HepG2 (cell line): ENCODE measurements around the gene OR2A5. TPM values are rescaled to one million over a fixed set of nuclear protein-coding genes. Genes with fewer than 3 reads are reported as not detected.

Source experiments
- ATAC-seq: fragments of 200-7000 bp; cut with Tn5 transposase; 3 replicates; pipeline ENCODE4 v1.9.1; 2020; ENCODE audit warnings: mild to moderate bottlenecking, moderate library complexity
- BruUV-seq: library from RNA; stranded (reverse); fragments of 400-500 nt; replicated peaks from 2 replicates; lab custom pipeline; 2021; lab: Mats Ljungman, UMichigan
- CTCF ChIA-PET: fragments of 300-600 bp; formaldehyde crosslinking; extraction: SDS; loops from one replicate; lab custom pipeline; 2021; ENCODE audit warnings: low total read pairs, inconsistent platforms, low intra/inter-chr PET ratio; lab: Yijun Ruan, JAX
- POLR2A ChIA-PET: fragments of 350-600 bp; sonication (Branson Sonifier 250); formaldehyde crosslinking; loops from one replicate; lab custom pipeline; 2020; ENCODE audit warnings: antibody characterized with exemption, inconsistent platforms; lab: Yijun Ruan, JAX
- DNase-seq: peaks from one replicate; pipeline ENCODE4 v3.0.0-alpha.2; 2015; ENCODE audit warnings: low spot score
- FAIRE-seq: peaks from 3 replicates; lab custom pipeline; 2011; peaks lifted over from hg19 to GRCh38; lab: Jason Lieb, UNC
- H2AFZ ChIP-seq: one replicate; pipeline ENCODE4 v1.6.1; 2011; ENCODE audit warnings: low read length, inconsistent platforms
- H3K27ac ChIP-seq: fragments of 300-600 bp; 3 replicates; pipeline ENCODE4 v1.8.0; 2011; ENCODE audit warnings: mixed run types, mild to moderate bottlenecking, mixed read lengths, low read length, inconsistent platforms; ENCODE audit not compliant: insufficient read depth; ENCODE audit errors: extremely low read length
- H3K27me3 ChIP-seq, 2 experiments: fragments of 200-600 bp in 1 of 2; 2 replicates in 1 of 2; 3 replicates in 1 of 2; pipeline versions ENCODE4 v1.6.0 to v1.8.0; 2011; ENCODE audit warnings: low read length in 2 of 2, mild to moderate bottlenecking in 2 of 2, moderate library complexity in 2 of 2, inconsistent platforms in 1 of 2; ENCODE audit not compliant: insufficient read depth in 2 of 2, control insufficient read depth in 1 of 2
- H3K36me3 ChIP-seq, 2 experiments: fragments of 200-600 bp in 1 of 2; replicated peaks in 1 of 2; 2 replicates in 1 of 2; 3 replicates in 1 of 2; pipeline versions ENCODE4 v1.5.1 to v1.8.0; 2011; ENCODE audit warnings: low read length in 2 of 2, inconsistent platforms in 1 of 2; ENCODE audit not compliant: insufficient read depth in 2 of 2, control insufficient read depth in 1 of 2
- H3K4me1 ChIP-seq: 2 replicates; pipeline ENCODE4 v1.5.1; 2012; ENCODE audit warnings: low read length, inconsistent platforms; ENCODE audit not compliant: insufficient read depth
- H3K4me2 ChIP-seq: 2 replicates; pipeline ENCODE4 v1.6.0; 2011; ENCODE audit warnings: low read depth, low read length, inconsistent platforms
- H3K4me3 ChIP-seq, 3 experiments: fragments of 200-600 bp in 1 of 3; sonication (generic), shearing (Covaris generic) in 1 of 3; replicated peaks in 1 of 3; 2 replicates each; pipeline ENCODE4 v1.5.1; 2011 to 2016; ENCODE audit warnings: low read length in 3 of 3, inconsistent platforms in 2 of 3, low read depth in 2 of 3, mild to moderate bottlenecking in 2 of 3, control low read depth in 1 of 3, mixed read lengths in 1 of 3; ENCODE audit not compliant: insufficient read depth in 1 of 3
- H3K79me2 ChIP-seq: one replicate; pipeline ENCODE4 v1.6.1; 2011; ENCODE audit warnings: low read length, inconsistent platforms; ENCODE audit not compliant: insufficient read depth
- H3K9ac ChIP-seq: 2 replicates; pipeline ENCODE4 v1.6.0; 2011; ENCODE audit warnings: mild to moderate bottlenecking, low read depth, low read length, inconsistent platforms; ENCODE audit not compliant: insufficient read depth
- H3K9me3 ChIP-seq: 2 replicates; pipeline ENCODE4 v1.5.1; 2012; ENCODE audit warnings: mild to moderate bottlenecking, low read length
- H4K20me1 ChIP-seq: 2 replicates; pipeline ENCODE4 v1.6.0; 2011; ENCODE audit warnings: inconsistent platforms, mild to moderate bottlenecking, low read length, moderate library complexity; ENCODE audit not compliant: insufficient read depth
- CREB1 ChIP-seq, 2 experiments: fragments of 450-650 bp in 1 of 2; IDR thresholded peaks; 2 replicates each; pipeline ENCODE4 v1.6.1; 2016 to 2017; ENCODE audit warnings: control low read depth in 1 of 2, mild to moderate bottlenecking in 1 of 2, missing compliant biosample characterization in 1 of 2, missing genetic modification characterization in 1 of 2
- ETV5 ChIP-seq: IDR thresholded peaks from 2 replicates; pipeline ENCODE4 v1.6.1; 2018; ENCODE audit warnings: missing biosample characterization, missing genetic modification reagents, inconsistent platforms, borderline replicate concordance
- GZF1 ChIP-seq: sonication (generic); formaldehyde crosslinking; IDR thresholded peaks from 2 replicates; pipeline ENCODE4 v1.5.1; 2020; ENCODE audit warnings: mild to moderate bottlenecking, missing genetic modification reagents
- IKZF4 ChIP-seq: sonication (generic); formaldehyde crosslinking; IDR thresholded peaks from 2 replicates; pipeline ENCODE4 v1.5.1; 2020; ENCODE audit warnings: borderline replicate concordance, mild to moderate bottlenecking, low read depth, missing genetic modification reagents; ENCODE audit errors: not compliant biosample characterization
- KDM5B ChIP-seq: sonication (generic); formaldehyde crosslinking; IDR thresholded peaks from 2 replicates; pipeline ENCODE4 v1.4.0; 2020; ENCODE audit warnings: missing genetic modification reagents, mild to moderate bottlenecking, borderline replicate concordance
- MAFK ChIP-seq, 2 experiments: IDR thresholded peaks in 1 of 2; conservative IDR thresholded peaks in 1 of 2; 2 replicates each; pipeline ENCODE4 v1.6.1; 2011; ENCODE audit warnings: improper control_type of control experiment in 2 of 2, low read length in 2 of 2
- SETDB1 ChIP-seq: sonication (generic); formaldehyde crosslinking; IDR thresholded peaks from 2 replicates; pipeline ENCODE4 v1.5.1; 2020; ENCODE audit warnings: missing genetic modification reagents, mild to moderate bottlenecking, borderline replicate concordance
- SNAPC2 ChIP-seq: sonication (generic); formaldehyde crosslinking; IDR thresholded peaks from 2 replicates; pipeline ENCODE4 v1.8.1; 2022; ENCODE audit warnings: mild to moderate bottlenecking, missing genetic modification reagents
- SP4 ChIP-seq: sonication (generic); formaldehyde crosslinking; IDR thresholded peaks from 2 replicates; pipeline ENCODE4 v1.8.1; 2023; ENCODE audit warnings: mild to moderate bottlenecking, missing genetic modification reagents
- TAF15 ChIP-seq: fragments of 200-400 bp; formaldehyde crosslinking; IDR thresholded peaks from one replicate; pipeline ENCODE4 v1.6.1; 2018; ENCODE audit warnings: mild to moderate bottlenecking, low read depth, low read length; ENCODE audit not compliant: poor library complexity, severe bottlenecking
- TBP ChIP-seq: sonication (generic); formaldehyde crosslinking; IDR thresholded peaks from 2 replicates; pipeline ENCODE4 v1.5.0; 2020; ENCODE audit warnings: missing genetic modification reagents
- YEATS4 ChIP-seq: sonication (generic); formaldehyde crosslinking; IDR thresholded peaks from 2 replicates; pipeline ENCODE4 v1.4.0; 2020; ENCODE audit warnings: missing genetic modification reagents, borderline replicate concordance
- ZFP36L1 ChIP-seq: sonication (generic); formaldehyde crosslinking; IDR thresholded peaks from 2 replicates; pipeline ENCODE4 v1.8.0; 2022; ENCODE audit warnings: mild to moderate bottlenecking, missing genetic modification reagents, moderate library complexity
- ZFP82 ChIP-seq: sonication (generic); formaldehyde crosslinking; IDR thresholded peaks from 2 replicates; pipeline ENCODE4 v1.5.1; 2020; ENCODE audit warnings: mild to moderate bottlenecking, missing genetic modification reagents, borderline replicate concordance
- ZNF205 ChIP-seq: IDR thresholded peaks from 2 replicates; pipeline ENCODE4 v1.6.1; 2018; ENCODE audit warnings: missing biosample characterization, missing genetic modification reagents
- ZNF253 ChIP-seq: sonication (generic); formaldehyde crosslinking; IDR thresholded peaks from 2 replicates; pipeline ENCODE4 v1.8.0; 2022; ENCODE audit warnings: mild to moderate bottlenecking, missing genetic modification reagents, borderline replicate concordance
- ZNF292 ChIP-seq: sonication (generic); formaldehyde crosslinking; IDR thresholded peaks from 2 replicates; pipeline ENCODE4 v1.8.1; 2022; ENCODE audit warnings: mild to moderate bottlenecking, low read depth, missing genetic modification reagents, borderline replicate concordance
- ZNF33A ChIP-seq: sonication (generic); formaldehyde crosslinking; IDR thresholded peaks from 2 replicates; pipeline ENCODE4 v1.5.1; 2020; ENCODE audit warnings: missing genetic modification reagents, mild to moderate bottlenecking, moderate library complexity, borderline replicate concordance
- ZNF441 ChIP-seq: sonication (generic); formaldehyde crosslinking; IDR thresholded peaks from 2 replicates; pipeline ENCODE4 v1.7.0; 2021; ENCODE audit warnings: missing genetic modification reagents, borderline replicate concordance
- ZNF563 ChIP-seq: sonication (generic); formaldehyde crosslinking; IDR thresholded peaks from 2 replicates; pipeline ENCODE4 v1.8.0; 2022; ENCODE audit warnings: mild to moderate bottlenecking, moderate library complexity, missing genetic modification reagents
- WGBS: methylation state at CpG from one replicate; pipeline ENCODE4 v1.1.6; 2017; ENCODE audit warnings: low lambda C conversion rate; 5-methylcytosine and 5-hydroxymethylcytosine counted together
- in situ Hi-C: cut with HindIII; loops from 2 replicates; pipeline ENCODE4 v1.10.0; 2017; ENCODE audit warnings: low pct_unique_long_range_greater_than_20kb; ENCODE audit not compliant: extremely low pct_ligation_motif_present
- intact Hi-C: fragments of 100-400 bp; cut with micrococcal nuclease; formaldehyde crosslinking; loops from one replicate; pipeline ENCODE4 v1.10.0; 2022; ENCODE audit not compliant: unreplicated experiment
- polyA plus RNA-seq, 8 experiments: library from polyadenylated mRNA; depleted of rRNA in 3 of 8; stranded (reverse) in 7 of 8; unstranded in 1 of 8; fragments of >200 nt; fragmentation: Illumina TruSeq in 4 of 8; extraction: Trizol in 4 of 8; gene quantifications; 2 replicates each; pipeline versions ENCODE4 v1.2.1 to v1.2.3, GENCODE V29; 2011 to 2016; ENCODE audit warnings: low read depth in 4 of 8, missing spikeins in 1 of 8, mixed read lengths in 1 of 8; ENCODE audit not compliant: insufficient read depth in 1 of 8
- total RNA-seq, 5 experiments: library from RNA; depleted of rRNA; stranded (reverse); fragments of >200 nt; fragmentation: Illumina TruSeq; extraction: Trizol; gene quantifications; 2 replicates each; pipeline ENCODE4 v1.2.3, GENCODE V29; 2016; ENCODE audit warnings: low read depth in 1 of 5
- TF ChIP-seq, protein P1 (sequence below): sonication (generic); formaldehyde crosslinking; IDR thresholded peaks from 2 replicates; pipeline ENCODE4 v1.5.1; 2020; ENCODE audit warnings: mild to moderate bottlenecking, moderate library complexity, missing genetic modification reagents
- TF ChIP-seq, protein P2 (sequence below): sonication (generic); formaldehyde crosslinking; IDR thresholded peaks from 2 replicates; pipeline ENCODE4 v1.4.0; 2020; ENCODE audit warnings: mild to moderate bottlenecking, missing genetic modification reagents

OR2A5 gene
- total and polyA plus RNA-seq, 2 of the 13 experiments (the other 11 are each of a cell fraction or from before 2014, with no cell fraction given): not detected

DNA sequence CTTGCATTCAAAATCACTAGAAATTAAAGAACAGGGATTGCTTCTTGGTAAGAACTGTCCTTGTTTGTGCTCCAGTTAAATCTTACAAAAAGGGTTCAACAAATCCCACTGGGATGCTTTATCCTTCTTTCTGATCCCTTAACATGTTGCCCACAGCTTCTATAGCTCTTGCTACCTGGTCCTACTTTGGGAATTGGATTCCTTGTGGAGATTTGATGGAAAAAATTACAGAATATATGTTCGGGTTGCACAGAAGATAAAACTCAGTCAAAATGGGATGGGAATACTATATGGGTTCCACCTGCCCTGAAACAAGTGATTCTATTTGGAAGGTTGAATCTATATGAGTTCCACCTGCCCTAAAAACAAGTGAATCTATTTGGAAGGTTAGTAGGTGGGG, 20.8 kb downstream of the OR2A5 start, which contains the start of gene OR2A25 (continued):
- no peak for TF ChIP-seq CREB1 (IDR thresholded peaks at IDR 0.05)
- no peak for TF ChIP-seq CREB1 (CRISPR knock-in tag; IDR thresholded peaks at IDR 0.05)
- TF ChIP-seq ZNF205: no peak
- no peak for TF ChIP-seq SP4 (CRISPR knock-in tag)
- TF ChIP-seq ZNF563: no peak
- TF ChIP-seq GZF1 (CRISPR knock-in tag): no peak
- TF ChIP-seq TBP: no peak
- no peak for TF ChIP-seq KDM5B (CRISPR knock-in tag)
- no peak for TF ChIP-seq ZNF253
- TF ChIP-seq IKZF4 (CRISPR knock-in tag): no peak

DNA sequence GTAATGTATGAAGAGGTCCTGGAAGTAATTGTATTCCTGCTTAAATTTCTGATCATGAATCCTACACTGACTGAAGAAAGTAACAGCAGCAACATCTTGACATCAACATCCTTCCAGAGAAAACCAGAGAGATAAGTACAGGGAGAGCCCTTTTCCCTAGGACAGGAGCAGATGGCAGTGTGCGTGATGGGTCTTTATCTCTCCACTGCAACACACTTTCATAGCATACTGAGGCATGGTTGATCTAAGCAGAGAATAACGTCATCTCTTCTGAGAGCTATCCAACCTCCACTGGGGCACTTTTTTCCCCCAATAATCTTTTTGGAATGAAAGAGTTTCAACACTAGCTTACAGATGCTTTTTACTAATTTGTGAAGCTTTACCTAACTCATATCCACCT, 21.2 kb downstream of the OR2A5 start:
- Histone ChIP-seq H2AFZ (no peak overlapping the region), H4K20me1 (no peaks in the 10 kb centered on the region), H3K27me3 (no peaks in the 10 kb centered on the region), H3K9me3 (no peaks in the 10 kb centered on the region), H3K4me2 (no peak overlapping the region), H3K36me3 (no peaks in the 10 kb centered on the region)
- DNase-seq: no peak
- WGBS: 8% methylated on average over 2 of the region's 2 CpGs
- TF ChIP-seq ZNF441 (CRISPR knock-in tag) (no peak), ZFP36L1 (CRISPR knock-in tag) (no peak), YEATS4 (CRISPR knock-in tag) (no peak), TAF15 (no peak), SNAPC2 (CRISPR knock-in tag) (no peak), MAFK (conservative IDR thresholded peaks at IDR 0.05 in 1 of 2, IDR thresholded peaks at IDR 0.05 in 1 of 2; ENCODE audit: low read length in 2 of 2) (no peak), ZNF292 (CRISPR knock-in tag) (no peak), ETV5 (CRISPR knock-in tag) (no peak), SETDB1 (CRISPR knock-in tag) (no peak), ZNF33A (no peak), ZFP82 (CRISPR knock-in tag) (no peak)
- TF ChIP-seq, protein P1, sequence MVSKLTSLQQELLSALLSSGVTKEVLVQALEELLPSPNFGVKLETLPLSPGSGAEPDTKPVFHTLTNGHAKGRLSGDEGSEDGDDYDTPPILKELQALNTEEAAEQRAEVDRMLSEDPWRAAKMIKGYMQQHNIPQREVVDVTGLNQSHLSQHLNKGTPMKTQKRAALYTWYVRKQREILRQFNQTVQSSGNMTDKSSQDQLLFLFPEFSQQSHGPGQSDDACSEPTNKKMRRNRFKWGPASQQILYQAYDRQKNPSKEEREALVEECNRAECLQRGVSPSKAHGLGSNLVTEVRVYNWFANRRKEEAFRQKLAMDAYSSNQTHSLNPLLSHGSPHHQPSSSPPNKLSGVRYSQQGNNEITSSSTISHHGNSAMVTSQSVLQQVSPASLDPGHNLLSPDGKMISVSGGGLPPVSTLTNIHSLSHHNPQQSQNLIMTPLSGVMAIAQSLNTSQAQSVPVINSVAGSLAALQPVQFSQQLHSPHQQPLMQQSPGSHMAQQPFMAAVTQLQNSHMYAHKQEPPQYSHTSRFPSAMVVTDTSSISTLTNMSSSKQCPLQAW (CRISPR knock-in tag): no peak
- TF ChIP-seq, protein P2, sequence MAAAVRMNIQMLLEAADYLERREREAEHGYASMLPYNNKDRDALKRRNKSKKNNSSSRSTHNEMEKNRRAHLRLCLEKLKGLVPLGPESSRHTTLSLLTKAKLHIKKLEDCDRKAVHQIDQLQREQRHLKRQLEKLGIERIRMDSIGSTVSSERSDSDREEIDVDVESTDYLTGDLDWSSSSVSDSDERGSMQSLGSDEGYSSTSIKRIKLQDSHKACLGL: no peak
- TF ChIP-seq, all 625 proteins: peak for 0
- ATAC-seq: no peak
- Histone ChIP-seq H3K4me3 (no peak overlapping the region), H3K79me2 (no peaks in the 10 kb centered on the region), H3K27ac (no peak overlapping the region), H3K9ac (no peak overlapping the region), H3K4me1 (no peaks in the 10 kb centered on the region)
- ChIA-PET POLR2A (no interaction called here), CTCF (no interaction called here)
- no peak for FAIRE-seq
- intact Hi-C loops: no loop called here
- in situ Hi-C loops: no loop called here
- BruUV-seq: no TSS peak
